GM12873 (cell line): ENCODE data around the gene CLBA1.

Source experiments
- TF ChIP-seq, protein P1 (sequence below): IDR thresholded peaks from 2 replicates; pipeline ENCODE4 v1.5.1; 2012; ENCODE audit warnings: low read depth, mild to moderate bottlenecking, moderate library complexity, low read length, control low read depth; ENCODE audit not compliant: insufficient read depth; ENCODE audit errors: missing control alignments

Gene CLBA1

DNA sequence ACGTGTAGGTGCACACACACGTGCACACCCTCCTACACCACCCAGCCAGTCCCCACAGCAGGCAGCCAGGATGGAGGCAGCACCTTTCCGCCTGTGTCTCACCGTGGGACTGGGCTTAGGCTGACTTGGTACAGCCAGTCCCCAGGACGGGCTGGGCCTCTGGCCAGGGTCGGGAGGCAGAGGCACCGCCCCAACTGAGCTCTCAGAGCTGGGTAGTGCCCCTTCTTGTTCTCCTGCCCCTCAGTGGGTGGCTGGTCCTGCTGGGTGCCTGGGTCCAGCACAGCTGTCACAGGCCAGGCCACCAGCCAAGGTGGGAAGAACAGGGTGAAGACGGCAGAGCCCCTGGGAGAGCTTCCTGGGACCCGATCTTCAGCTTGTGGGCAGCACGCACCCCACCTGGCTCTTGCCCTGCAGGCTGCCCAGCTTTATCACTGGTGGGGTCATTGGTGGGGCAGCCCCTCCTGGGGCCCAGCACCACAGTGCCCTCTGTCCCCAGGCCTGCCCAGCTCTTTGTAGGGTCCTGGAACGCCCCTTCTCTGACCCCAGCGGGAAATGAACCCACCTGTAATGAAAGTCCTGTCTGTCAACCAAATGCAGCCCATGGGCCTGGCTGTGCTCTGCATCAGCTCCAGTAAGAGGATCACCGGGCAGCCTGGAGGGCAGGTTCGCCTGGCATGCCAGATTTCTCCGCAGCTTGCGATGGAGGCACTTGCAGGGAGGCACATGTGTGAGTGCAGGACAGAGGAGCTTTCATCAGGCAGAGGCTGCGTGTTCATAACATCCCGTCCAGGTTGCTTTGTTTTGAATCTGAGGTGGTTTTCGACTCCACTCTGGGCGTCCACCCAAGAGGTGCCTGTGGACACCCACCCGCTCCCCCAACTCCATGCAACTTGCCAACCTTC is 20.6 kb downstream of the CLBA1 start:
- TF ChIP-seq, protein P1, sequence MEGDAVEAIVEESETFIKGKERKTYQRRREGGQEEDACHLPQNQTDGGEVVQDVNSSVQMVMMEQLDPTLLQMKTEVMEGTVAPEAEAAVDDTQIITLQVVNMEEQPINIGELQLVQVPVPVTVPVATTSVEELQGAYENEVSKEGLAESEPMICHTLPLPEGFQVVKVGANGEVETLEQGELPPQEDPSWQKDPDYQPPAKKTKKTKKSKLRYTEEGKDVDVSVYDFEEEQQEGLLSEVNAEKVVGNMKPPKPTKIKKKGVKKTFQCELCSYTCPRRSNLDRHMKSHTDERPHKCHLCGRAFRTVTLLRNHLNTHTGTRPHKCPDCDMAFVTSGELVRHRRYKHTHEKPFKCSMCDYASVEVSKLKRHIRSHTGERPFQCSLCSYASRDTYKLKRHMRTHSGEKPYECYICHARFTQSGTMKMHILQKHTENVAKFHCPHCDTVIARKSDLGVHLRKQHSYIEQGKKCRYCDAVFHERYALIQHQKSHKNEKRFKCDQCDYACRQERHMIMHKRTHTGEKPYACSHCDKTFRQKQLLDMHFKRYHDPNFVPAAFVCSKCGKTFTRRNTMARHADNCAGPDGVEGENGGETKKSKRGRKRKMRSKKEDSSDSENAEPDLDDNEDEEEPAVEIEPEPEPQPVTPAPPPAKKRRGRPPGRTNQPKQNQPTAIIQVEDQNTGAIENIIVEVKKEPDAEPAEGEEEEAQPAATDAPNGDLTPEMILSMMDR, result no peak

DNA sequence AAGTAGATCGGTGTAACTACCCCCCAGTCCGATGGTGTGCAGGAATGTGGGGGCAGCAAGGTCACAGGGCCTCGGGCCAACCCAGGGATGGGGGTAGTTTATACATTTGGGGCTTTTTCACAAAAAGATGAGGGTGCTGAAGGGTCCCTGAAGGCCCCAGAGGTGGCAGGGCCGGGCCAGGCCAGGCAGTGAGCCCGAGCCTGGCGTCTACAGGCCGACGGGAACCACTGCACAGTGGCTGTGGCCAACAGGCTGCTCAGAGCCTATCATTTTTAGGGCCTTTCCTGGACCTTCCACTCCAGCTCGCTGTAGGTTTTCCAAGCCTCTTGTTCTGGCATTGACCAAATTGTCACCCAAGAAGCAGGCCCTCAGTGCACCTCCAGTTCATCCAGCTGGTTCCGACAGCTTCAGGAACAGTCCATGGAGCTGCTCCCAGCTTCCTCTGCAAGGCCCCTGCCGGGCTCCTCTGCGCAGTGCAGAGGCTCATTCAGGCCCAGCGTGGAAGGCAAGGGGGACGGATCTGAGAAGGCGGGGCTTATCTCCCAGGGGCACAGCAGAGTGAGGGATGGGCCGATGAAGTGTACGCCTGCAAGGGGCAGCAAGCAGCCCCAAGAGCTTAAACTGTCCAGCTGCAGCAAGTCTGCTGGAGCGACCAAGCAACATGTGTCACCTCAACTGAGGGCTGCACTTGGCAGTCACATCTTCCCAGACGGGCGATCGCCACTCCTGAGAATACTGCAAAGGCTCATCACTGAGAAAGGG is 21.4 kb downstream of the CLBA1 start:
- TF ChIP-seq, protein P1, result no peak

DNA sequence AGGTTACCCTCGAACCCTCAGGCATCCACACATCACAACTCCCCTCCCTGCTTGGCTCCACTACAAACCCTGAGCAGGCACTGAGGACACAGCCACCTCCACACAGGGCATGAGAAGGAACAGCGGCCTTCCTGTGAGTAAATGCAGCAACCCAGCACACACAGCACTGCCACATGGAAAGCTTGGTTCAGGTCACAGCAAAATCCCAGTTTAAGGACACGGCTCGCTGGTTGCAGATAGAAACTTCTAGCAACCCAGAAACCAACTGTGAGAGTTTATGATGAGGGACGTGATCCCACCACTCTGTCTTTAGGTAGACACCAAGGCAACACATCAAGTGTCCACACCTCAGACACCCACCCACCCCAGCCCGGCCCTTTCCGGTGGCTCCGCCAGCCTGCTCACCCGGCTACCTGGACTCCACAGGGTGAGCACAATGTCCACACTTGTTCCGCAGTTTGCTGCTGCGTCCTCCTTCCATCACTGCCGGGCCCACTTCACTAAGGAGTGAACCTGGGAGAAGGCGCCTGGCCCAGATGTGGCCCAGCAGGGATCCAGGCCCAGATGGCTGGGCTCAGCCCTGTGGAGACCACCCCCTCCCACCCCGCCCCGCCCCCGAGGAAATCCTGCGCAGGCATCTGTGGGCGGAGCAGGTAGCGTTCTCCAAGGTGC is 22.1 kb downstream of the CLBA1 start:
- TF ChIP-seq, protein P1, result no peak

DNA sequence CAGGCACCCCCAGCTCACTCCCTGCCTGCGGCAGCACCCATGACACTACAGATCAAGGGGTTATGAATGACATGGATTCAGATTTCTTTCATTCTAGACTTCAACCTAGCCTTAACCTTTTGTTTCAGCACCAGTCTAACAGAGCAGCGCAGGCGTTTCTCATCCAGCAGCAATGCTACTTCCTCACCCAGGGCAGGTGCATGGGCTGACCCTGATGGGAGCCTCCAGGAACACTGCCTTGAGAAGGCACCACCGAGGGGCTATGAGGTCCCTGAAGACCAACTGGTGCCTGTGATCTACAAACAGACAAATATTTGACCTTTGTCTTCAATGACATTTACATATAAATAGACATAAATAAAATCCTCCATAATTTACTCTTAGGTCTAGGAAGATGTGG is 24.5 kb downstream of the CLBA1 start:
- TF ChIP-seq, protein P1, result no peak

DNA sequence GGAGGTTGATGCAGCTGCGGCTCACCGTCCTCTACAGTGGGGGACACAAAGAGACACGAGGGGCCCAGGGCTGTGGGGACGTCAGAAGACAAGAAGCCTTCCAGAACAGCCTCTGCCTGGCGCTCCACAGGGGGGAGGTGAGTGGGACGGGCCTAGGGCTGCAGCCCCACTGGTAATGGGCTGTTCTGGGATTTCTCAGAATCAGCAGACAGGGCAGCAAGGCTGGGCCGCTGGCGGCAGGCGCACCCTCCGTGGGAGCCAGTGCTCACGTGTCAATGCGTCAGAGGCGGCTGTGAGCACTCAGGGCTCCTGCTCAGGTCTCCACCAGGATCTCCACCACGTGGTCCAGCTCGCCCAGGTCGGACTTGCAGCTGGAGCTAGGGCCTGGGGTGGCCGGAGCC is 25.3 kb downstream of the CLBA1 start:
- TF ChIP-seq, protein P1, result no peak

DNA sequence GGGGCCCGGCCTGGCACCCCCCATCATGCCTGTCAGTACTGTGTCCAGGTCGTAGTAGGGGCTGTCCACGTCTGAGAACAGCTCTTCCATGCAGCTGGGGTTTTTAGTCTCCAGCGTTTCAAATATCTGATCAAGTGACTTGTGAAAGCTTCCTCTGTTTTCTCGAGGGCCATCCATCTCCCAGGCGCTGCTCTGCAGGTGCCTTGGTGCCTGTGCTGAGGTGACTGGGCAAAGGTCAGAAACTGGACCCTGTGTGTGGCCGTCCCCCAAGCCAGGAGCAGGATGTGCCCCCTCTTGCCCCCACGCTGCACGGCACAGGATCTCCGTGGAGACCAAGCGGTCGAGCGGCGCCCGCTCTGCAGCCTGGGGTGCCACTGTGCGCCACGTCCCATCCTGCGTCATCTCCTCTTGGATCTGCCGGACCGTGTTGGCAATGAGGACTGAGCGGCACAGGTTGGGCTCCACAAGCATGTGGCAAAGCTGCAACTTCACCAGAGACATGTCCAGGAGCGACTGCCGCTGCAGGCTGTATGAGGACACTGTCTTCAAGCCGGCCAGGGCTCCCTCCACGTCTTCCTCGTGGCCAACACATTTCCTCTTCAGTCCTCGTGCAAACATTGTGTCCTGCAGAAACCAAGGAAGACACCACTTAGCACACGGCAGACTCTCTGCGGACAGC is 25.9 kb downstream of the CLBA1 start:
- TF ChIP-seq, protein P1, result no peak
